Loucy (cell line): Measurements from ENCODE around the gene GTPBP1.

Experiments used
- EZH2phosphoT487 ChIP-seq: fragments of 200-600 bp; IDR thresholded peaks from 2 replicates; pipeline ENCODE4 v1.6.1; 2018; ENCODE audit warnings: antibody characterized with exemption, mild to moderate bottlenecking, moderate library complexity, borderline replicate concordance
- TF ChIP-seq, protein P1 (sequence below): fragments of 200-600 bp; sonication (generic); conservative IDR thresholded peaks from 2 replicates; pipeline ENCODE4 v1.5.1; 2014; ENCODE audit warnings: mild to moderate bottlenecking, antibody characterized with exemption, low read length

- TF ChIP-seq, protein P1, sequence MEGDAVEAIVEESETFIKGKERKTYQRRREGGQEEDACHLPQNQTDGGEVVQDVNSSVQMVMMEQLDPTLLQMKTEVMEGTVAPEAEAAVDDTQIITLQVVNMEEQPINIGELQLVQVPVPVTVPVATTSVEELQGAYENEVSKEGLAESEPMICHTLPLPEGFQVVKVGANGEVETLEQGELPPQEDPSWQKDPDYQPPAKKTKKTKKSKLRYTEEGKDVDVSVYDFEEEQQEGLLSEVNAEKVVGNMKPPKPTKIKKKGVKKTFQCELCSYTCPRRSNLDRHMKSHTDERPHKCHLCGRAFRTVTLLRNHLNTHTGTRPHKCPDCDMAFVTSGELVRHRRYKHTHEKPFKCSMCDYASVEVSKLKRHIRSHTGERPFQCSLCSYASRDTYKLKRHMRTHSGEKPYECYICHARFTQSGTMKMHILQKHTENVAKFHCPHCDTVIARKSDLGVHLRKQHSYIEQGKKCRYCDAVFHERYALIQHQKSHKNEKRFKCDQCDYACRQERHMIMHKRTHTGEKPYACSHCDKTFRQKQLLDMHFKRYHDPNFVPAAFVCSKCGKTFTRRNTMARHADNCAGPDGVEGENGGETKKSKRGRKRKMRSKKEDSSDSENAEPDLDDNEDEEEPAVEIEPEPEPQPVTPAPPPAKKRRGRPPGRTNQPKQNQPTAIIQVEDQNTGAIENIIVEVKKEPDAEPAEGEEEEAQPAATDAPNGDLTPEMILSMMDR = no peak
- no peak for TF ChIP-seq EZH2phosphoT487
Observed at GRCh38 chr22:38775656-38776055, 69.9 kb downstream of the GTPBP1 start.
